IMR-90 (cell line): ENCODE results near the gene SPCS2. TPM values are rescaled to one million over a fixed set of nuclear protein-coding genes. Genes with fewer than 3 reads are reported as not detected.

Experiments
- ATAC-seq: fragments of 200-7000 bp; cut with Tn5 transposase; 2 replicates; pipeline ENCODE4 v1.9.1; 2020; ENCODE audit warnings: low read depth, mild to moderate bottlenecking, moderate library complexity
- BruUV-seq: library from RNA; stranded (reverse); fragments of 400-500 nt; replicated peaks from 2 replicates; lab custom pipeline; 2021; lab: Mats Ljungman, UMichigan
- CTCF ChIA-PET: fragments of 300-600 bp; formaldehyde crosslinking; extraction: SDS; loops from one replicate; lab custom pipeline; 2021; ENCODE audit warnings: antibody characterized with exemption; lab: Yijun Ruan, JAX
- POLR2A ChIA-PET: fragments of 300-600 bp; sonication (Branson Sonifier 250); formaldehyde crosslinking; loops from one replicate; lab custom pipeline; 2022; ENCODE audit warnings: antibody characterized with exemption; ENCODE audit not compliant: unreplicated experiment; lab: Charles Lee
- DNase-seq: peaks from one replicate; pipeline ENCODE4 v3.0.0; 2013
- H2AFZ ChIP-seq: replicated peaks from 2 replicates; pipeline ENCODE3; 2013; ENCODE audit warnings: low read length, mild to moderate bottlenecking; ENCODE audit not compliant: poor library complexity
- H2AK5ac ChIP-seq: 2 replicates; pipeline ENCODE4 v1.6.1; 2013; ENCODE audit warnings: low read depth, low read length, inconsistent platforms
- H2AK9ac ChIP-seq: replicated peaks from 2 replicates; pipeline ENCODE3; 2013; ENCODE audit warnings: mild to moderate bottlenecking, low read depth, low read length, moderate library complexity; ENCODE audit not compliant: poor library complexity
- H2BK120ac ChIP-seq: 2 replicates; pipeline ENCODE4 v1.6.1; 2013; ENCODE audit warnings: low read depth, low read length, inconsistent platforms
- H2BK15ac ChIP-seq: 3 replicates; pipeline ENCODE4 v1.6.1; 2013; ENCODE audit warnings: low read depth, low read length, inconsistent platforms
- H2BK20ac ChIP-seq: 2 replicates; pipeline ENCODE4 v1.6.1; 2013; ENCODE audit warnings: low read depth, mild to moderate bottlenecking, inconsistent platforms, low read length, moderate library complexity
- H2BK5ac ChIP-seq: 2 replicates; pipeline ENCODE4 v1.6.1; 2013; ENCODE audit warnings: mild to moderate bottlenecking, low read depth, low read length, inconsistent platforms; ENCODE audit not compliant: poor library complexity, severe bottlenecking
- H3K14ac ChIP-seq: replicated peaks from 2 replicates; pipeline ENCODE4 v1.6.1; 2013; ENCODE audit warnings: low read depth, low read length, inconsistent platforms
- H3K18ac ChIP-seq: 2 replicates; pipeline ENCODE4 v1.6.1; 2013; ENCODE audit warnings: low read depth, low read length, control low read depth
- H3K23ac ChIP-seq: 2 replicates; pipeline ENCODE4 v1.6.1; 2013; ENCODE audit warnings: low read depth, low read length, inconsistent platforms
- H3K27ac ChIP-seq: 2 replicates; pipeline ENCODE4 v1.5.1; 2013; ENCODE audit warnings: mild to moderate bottlenecking, control low read depth, low read length; ENCODE audit not compliant: insufficient read depth
- H3K27me3 ChIP-seq: 2 replicates; pipeline ENCODE4 v1.6.1; 2013; ENCODE audit warnings: low read length; ENCODE audit not compliant: control insufficient read depth, insufficient read depth
- H3K36me3 ChIP-seq: 2 replicates; pipeline ENCODE4 v1.6.1; 2013; ENCODE audit warnings: low read length, mixed read lengths; ENCODE audit not compliant: control insufficient read depth, insufficient read depth
- H3K4ac ChIP-seq: 2 replicates; pipeline ENCODE4 v1.6.1; 2013; ENCODE audit warnings: low read depth, low read length, inconsistent platforms
- H3K4me1 ChIP-seq: 2 replicates; pipeline ENCODE4 v1.6.1; 2013; ENCODE audit warnings: low read length, mixed read lengths; ENCODE audit not compliant: control insufficient read depth, insufficient read depth
- H3K4me2 ChIP-seq: 2 replicates; pipeline ENCODE4 v1.6.1; 2013; ENCODE audit warnings: low read depth, mild to moderate bottlenecking, control low read depth, low read length, moderate library complexity
- H3K4me3 ChIP-seq: 2 replicates; pipeline ENCODE4 v1.5.1; 2013; ENCODE audit warnings: low read depth, mild to moderate bottlenecking, control low read depth, low read length, moderate library complexity; ENCODE audit not compliant: insufficient read depth
- H3K56ac ChIP-seq: 2 replicates; pipeline ENCODE4 v1.6.1; 2013; ENCODE audit warnings: low read length, inconsistent platforms; ENCODE audit not compliant: insufficient read depth; ENCODE audit errors: extremely low read depth
- H3K79me1 ChIP-seq, 2 experiments: 2 replicates each; pipeline ENCODE4 v1.6.1; 2013; ENCODE audit warnings: low read length in 2 of 2, inconsistent platforms in 1 of 2, low read depth in 1 of 2
- H3K9ac ChIP-seq: 2 replicates; pipeline ENCODE4 v1.6.1; 2013; ENCODE audit warnings: low read depth, low read length, control low read depth
- H3K9me1 ChIP-seq: 2 replicates; pipeline ENCODE4 v1.6.1; 2013; ENCODE audit warnings: low read length, inconsistent platforms; ENCODE audit not compliant: insufficient read depth
- H3K9me3 ChIP-seq: 2 replicates; pipeline ENCODE4 v1.6.1; 2013; ENCODE audit warnings: low read length; ENCODE audit not compliant: control insufficient read depth, insufficient read depth
- H4K20me1 ChIP-seq: 2 replicates; pipeline ENCODE4 v1.6.1; 2013; ENCODE audit warnings: low read length, inconsistent platforms; ENCODE audit not compliant: insufficient read depth
- H4K5ac ChIP-seq: 2 replicates; pipeline ENCODE4 v1.6.1; 2013; ENCODE audit warnings: mild to moderate bottlenecking, low read depth, low read length, control low read depth
- H4K8ac ChIP-seq, 2 experiments: 2 replicates each; pipeline ENCODE4 v1.6.1; 2013; ENCODE audit warnings: low read depth in 2 of 2, low read length in 2 of 2, control low read depth in 1 of 2, inconsistent platforms in 1 of 2
- H4K91ac ChIP-seq: 2 replicates; pipeline ENCODE4 v1.6.1; 2013; ENCODE audit warnings: low read depth, low read length, inconsistent platforms; ENCODE audit not compliant: insufficient read depth
- BHLHE40 ChIP-seq: fragments of 150-350 bp; IDR thresholded peaks from 2 replicates; pipeline ENCODE4 v1.6.1; 2016; ENCODE audit warnings: mild to moderate bottlenecking, low read depth, low read length
- CHD1 ChIP-seq: IDR thresholded peaks from 2 replicates; pipeline ENCODE4 v1.6.1; 2012; ENCODE audit warnings: low read depth, low read length, improper control_type of control experiment
- RAD21 ChIP-seq: IDR thresholded peaks from 2 replicates; pipeline ENCODE4 v1.6.1; 2012; ENCODE audit warnings: low read length, improper control_type of control experiment
- RCOR1 ChIP-seq: IDR thresholded peaks from 2 replicates; pipeline ENCODE4 v1.6.1; 2012; ENCODE audit warnings: mild to moderate bottlenecking, low read length, improper control_type of control experiment; ENCODE audit not compliant: insufficient replicate concordance
- SMC3 ChIP-seq: fragments of 150-350 bp; IDR thresholded peaks from 2 replicates; pipeline ENCODE4 v1.6.1; 2016; ENCODE audit warnings: low read depth, mild to moderate bottlenecking, antibody characterized with exemption, low read length, moderate library complexity
- USF2 ChIP-seq: fragments of 150-350 bp; IDR thresholded peaks from 2 replicates; pipeline ENCODE4 v1.6.1; 2017; ENCODE audit warnings: mild to moderate bottlenecking, antibody characterized with exemption, low read length, low read depth
- WGBS, 2 experiments: methylation state at CpG; one replicate each; pipeline versions ENCODE4 v1.1.5 to v1.1.7; 2013; ENCODE audit warnings: missing lambda C conversion rate in 2 of 2; ENCODE audit not compliant: insufficient read length in 1 of 2; ENCODE audit errors: extremely low coverage in 2 of 2; 5-methylcytosine and 5-hydroxymethylcytosine counted together
- dilution Hi-C: fragments of 300-500 bp; cut with HindIII; formaldehyde crosslinking; loops from one replicate; pipeline ENCODE4 v1.14.3; 2018; ENCODE audit warnings: low sequenced_read_pairs; ENCODE audit not compliant: unreplicated experiment
- in situ Hi-C: fragments of 300-500 bp; cut with MboI; formaldehyde crosslinking; loops from 3 replicates; pipeline ENCODE4 v1.14.3; 2019; ENCODE audit warnings: low sequenced_read_pairs, inconsistent platforms, mixed read lengths
- intact Hi-C: fragments of 100-400 bp; cut with micrococcal nuclease; formaldehyde crosslinking; loops from 2 replicates; pipeline ENCODE4 v1.10.0; 2022
- polyA plus RNA-seq, 3 experiments: library from polyadenylated mRNA; depleted of rRNA; stranded (reverse); fragments of >200 nt; gene quantifications; 2 replicates each; pipeline ENCODE4 v1.2.3, GENCODE V29; 2012; ENCODE audit warnings: low replicate concordance in 1 of 3
- total RNA-seq: library from RNA; depleted of rRNA; stranded (reverse); fragments of >200 nt; gene quantifications from 2 replicates; pipeline ENCODE4 v1.2.3, GENCODE V29; 2012
- TF ChIP-seq, protein P1 (sequence below): fragments of 150-350 bp; IDR thresholded peaks from 2 replicates; pipeline ENCODE4 v1.6.1; 2016; ENCODE audit warnings: low read depth, mild to moderate bottlenecking, low read length, moderate library complexity, borderline replicate concordance

SPCS2 gene
- total and polyA plus RNA-seq, 2 of the 4 experiments (the other 2 are of a cell fraction) = 15.4 to 76.0 TPM

- dilution Hi-C loops = no loop called here
- H3K4me1 ChIP-seq = peaks cover 8% of the 10 kb centered on the region
- no peak overlapping the region for H3K23ac ChIP-seq
- no TSS peak for BruUV-seq
- POLR2A ChIA-PET = interaction anchor here (0.6 kb wide), 1 partner anchor 11 kb away, joined by 3 read pairs; no protein-coding TSS in a partner anchor
- DNase-seq (no peak), ATAC-seq (no peak)
- H2BK120ac ChIP-seq = no peak overlapping the region
- peaks cover 4% of the 10 kb centered on the region; the same call in 1 of the 2 replicates for H3K36me3 ChIP-seq
- no peak overlapping the region for H4K91ac ChIP-seq
- no peak overlapping the region for H2AK5ac ChIP-seq
- H4K8ac ChIP-seq = no peak overlapping the region
- no peak overlapping the region for H3K4me3 ChIP-seq
- no peaks in the 10 kb centered on the region for H3K27me3 ChIP-seq
- H3K9me1 ChIP-seq = peaks cover 11% of the 10 kb centered on the region
- H3K18ac ChIP-seq = no peak overlapping the region
- peaks cover 15 to 64% of the 10 kb centered on the region in 2 experiments; a peak in 3 of 4 replicates for H3K79me1 ChIP-seq
- no peaks in the 10 kb centered on the region for H3K9me3 ChIP-seq
- H3K4ac ChIP-seq = no peak overlapping the region
- CTCF ChIA-PET = no interaction called here
- TF ChIP-seq BHLHE40 (no peak), USF2 (no peak), RAD21 (no peak), CHD1 (no peak), SMC3 (no peak), RCOR1 (no peak)
- TF ChIP-seq, protein P1, sequence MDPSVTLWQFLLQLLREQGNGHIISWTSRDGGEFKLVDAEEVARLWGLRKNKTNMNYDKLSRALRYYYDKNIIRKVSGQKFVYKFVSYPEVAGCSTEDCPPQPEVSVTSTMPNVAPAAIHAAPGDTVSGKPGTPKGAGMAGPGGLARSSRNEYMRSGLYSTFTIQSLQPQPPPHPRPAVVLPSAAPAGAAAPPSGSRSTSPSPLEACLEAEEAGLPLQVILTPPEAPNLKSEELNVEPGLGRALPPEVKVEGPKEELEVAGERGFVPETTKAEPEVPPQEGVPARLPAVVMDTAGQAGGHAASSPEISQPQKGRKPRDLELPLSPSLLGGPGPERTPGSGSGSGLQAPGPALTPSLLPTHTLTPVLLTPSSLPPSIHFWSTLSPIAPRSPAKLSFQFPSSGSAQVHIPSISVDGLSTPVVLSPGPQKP = no peak
- no peak overlapping the region for H3K56ac ChIP-seq
- no peak overlapping the region for H2BK15ac ChIP-seq
- no peak overlapping the region for H2AFZ ChIP-seq
- no peak overlapping the region for H3K27ac ChIP-seq
- H2BK20ac ChIP-seq = no peak overlapping the region
- peaks cover 60% of the 10 kb centered on the region for H4K20me1 ChIP-seq
- H3K4me2 ChIP-seq = no peak overlapping the region
- no peak overlapping the region for H2BK5ac ChIP-seq
- H3K14ac ChIP-seq = no peak overlapping the region
- H2AK9ac ChIP-seq = no peak overlapping the region
- no CpG with 5 or more reads among the region's 2 CpGs for WGBS, 2 experiments
- H4K5ac ChIP-seq = no peak overlapping the region
- H3K9ac ChIP-seq = no peak overlapping the region
- intact Hi-C loops = no loop called here
- in situ Hi-C loops = no loop called here
Observed at GRCh38 chr11:74952752-74953151, 3.7 kb downstream of the SPCS2 start.
